ENCODE measurements around the gene KLHDC7B.

- TF ChIP-seq, protein P1, sequence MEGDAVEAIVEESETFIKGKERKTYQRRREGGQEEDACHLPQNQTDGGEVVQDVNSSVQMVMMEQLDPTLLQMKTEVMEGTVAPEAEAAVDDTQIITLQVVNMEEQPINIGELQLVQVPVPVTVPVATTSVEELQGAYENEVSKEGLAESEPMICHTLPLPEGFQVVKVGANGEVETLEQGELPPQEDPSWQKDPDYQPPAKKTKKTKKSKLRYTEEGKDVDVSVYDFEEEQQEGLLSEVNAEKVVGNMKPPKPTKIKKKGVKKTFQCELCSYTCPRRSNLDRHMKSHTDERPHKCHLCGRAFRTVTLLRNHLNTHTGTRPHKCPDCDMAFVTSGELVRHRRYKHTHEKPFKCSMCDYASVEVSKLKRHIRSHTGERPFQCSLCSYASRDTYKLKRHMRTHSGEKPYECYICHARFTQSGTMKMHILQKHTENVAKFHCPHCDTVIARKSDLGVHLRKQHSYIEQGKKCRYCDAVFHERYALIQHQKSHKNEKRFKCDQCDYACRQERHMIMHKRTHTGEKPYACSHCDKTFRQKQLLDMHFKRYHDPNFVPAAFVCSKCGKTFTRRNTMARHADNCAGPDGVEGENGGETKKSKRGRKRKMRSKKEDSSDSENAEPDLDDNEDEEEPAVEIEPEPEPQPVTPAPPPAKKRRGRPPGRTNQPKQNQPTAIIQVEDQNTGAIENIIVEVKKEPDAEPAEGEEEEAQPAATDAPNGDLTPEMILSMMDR (conservative IDR thresholded peaks at IDR 0.05; ENCODE audit: low read depth, low read length), result no peak
- TF ChIP-seq EZH2 (IDR thresholded peaks at IDR 0.05; ENCODE audit: low read length, unreplicated experiment), result no peak
Measured at GRCh38 chr22:50576806-50577696, 31.4 kb downstream of the KLHDC7B start.
